HG03097 (cell line): ENCODE measurements around the gene UBR7.
"Not testable (repeated sequence)": the region's sequence is repeated elsewhere in the genome, so short reads cannot be mapped to it uniquely, and the experiment has no call there.

Experiments
- ATAC-seq: cut with Tn5 transposase; IDR thresholded peaks from one replicate; pipeline ENCODE4 v1.9.1; 2021; ENCODE audit not compliant: unreplicated experiment, low FRiP score

Gene UBR7, protein sequence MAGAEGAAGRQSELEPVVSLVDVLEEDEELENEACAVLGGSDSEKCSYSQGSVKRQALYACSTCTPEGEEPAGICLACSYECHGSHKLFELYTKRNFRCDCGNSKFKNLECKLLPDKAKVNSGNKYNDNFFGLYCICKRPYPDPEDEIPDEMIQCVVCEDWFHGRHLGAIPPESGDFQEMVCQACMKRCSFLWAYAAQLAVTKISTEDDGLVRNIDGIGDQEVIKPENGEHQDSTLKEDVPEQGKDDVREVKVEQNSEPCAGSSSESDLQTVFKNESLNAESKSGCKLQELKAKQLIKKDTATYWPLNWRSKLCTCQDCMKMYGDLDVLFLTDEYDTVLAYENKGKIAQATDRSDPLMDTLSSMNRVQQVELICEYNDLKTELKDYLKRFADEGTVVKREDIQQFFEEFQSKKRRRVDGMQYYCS

DNA sequence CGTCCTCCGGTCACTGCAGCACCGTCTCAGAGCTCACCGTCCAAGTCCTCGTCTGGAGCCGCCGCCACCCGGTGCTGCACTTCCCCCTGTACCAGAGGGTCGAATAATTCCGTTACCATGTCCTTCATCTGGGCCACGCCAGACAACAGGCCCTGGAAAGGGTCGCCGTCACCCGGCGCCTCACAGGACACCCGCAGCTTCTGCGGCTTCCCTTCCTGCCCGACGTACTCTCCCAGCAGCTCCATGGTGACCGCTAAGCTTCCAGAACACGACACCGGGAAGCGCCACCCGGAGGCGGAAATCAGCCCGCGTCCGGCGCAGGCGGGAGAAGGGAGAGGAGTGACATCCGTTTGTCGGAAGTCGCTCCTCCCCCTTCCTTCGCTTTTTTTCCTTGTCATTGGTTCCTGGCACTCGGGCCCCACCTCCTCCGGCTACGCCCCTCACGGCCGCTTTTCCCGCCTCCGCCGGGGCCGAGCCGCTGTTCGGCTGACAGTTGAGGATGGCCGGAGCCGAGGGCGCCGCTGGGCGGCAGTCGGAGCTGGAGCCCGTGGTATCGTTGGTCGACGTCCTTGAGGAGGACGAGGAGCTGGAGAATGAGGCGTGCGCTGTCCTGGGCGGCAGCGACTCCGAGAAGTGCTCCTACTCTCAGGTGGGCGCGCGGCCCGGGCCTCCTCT, at the start of gene UBR7, which contains the start of gene GON7:
UBR7 (plus strand) TSS at position 464 of the 675 bp plus-strand sequence; CDS start at position 500, 36 bp downstream.
GON7 (minus strand) TSS at position 273 of the 675 bp plus-strand sequence; CDS start at position 245, 28 bp downstream.
- ATAC-seq: peak; percentile 82

DNA sequence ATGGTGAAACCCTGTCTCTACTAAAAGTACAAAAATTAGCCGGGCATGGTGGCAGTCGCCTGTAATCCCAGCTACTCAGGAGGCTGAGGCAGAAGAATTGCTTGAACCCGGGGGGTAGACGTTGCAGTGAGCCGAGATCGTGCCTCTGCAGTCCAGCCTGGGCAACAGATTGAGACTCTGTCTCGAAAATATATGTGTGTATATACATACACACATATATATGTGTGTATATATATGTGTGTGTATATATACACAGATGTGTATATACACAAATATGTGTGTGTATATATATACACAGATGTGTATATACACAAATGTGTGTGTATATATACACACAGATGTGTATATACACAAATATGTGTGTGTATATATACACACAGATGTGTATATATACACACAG, 48.7 kb upstream of the UBR7 start:
- not testable (repeated sequence) for ATAC-seq

DNA sequence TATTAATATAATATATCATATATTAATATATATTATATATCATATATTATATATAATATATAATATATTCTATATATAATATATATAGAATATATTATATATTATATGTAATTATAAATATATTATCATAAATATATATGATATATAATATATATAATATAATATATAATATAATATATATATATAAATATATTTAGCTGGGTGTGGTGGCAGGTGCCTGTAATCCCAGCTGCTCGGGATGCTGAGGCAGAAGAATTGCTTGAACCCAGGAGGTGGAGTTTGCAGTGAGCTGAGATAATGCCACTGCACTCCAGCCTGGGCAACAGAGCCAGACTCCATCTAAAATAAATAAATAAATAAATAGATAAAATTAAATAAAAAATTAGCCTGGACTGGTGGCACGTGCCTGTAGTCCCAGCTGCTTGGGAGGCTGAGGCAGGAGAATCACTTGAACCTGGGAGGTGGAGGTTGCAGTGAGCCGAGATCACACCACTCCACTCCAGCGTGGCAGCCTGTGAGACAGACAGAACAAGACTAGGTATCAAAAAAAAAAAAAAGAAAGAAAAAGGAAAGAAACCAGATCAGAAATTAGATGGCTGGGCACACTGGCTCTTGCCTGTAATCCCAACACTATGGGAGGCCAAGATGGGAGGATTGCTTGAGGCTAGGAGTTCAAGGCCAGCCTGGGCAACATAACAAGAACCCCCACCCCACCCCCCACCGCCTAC, 47.3 kb upstream of the UBR7 start:
- ATAC-seq: not testable (repeated sequence)

DNA sequence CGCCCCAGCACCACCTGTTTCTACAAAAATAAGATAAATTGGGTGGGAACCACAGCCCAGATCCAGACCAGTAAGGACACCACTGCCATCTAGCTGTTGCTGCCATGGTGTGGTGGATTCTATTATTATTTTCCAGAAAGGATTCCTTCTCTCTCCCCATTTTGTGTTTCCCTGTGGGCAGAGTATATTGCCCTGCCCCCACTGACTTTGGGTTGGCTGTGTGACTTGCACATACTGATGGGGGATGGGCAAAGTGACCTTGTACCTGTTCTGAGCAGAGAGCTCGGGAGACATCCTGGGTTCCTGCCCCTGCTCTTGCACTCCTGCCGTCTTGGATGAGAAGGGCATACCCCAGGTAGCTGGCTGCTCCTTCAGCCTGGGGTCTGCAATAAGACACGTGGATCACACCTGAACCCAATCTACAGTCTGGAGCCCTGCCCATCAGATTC, 46.7 kb upstream of the UBR7 start:
- no peak for ATAC-seq

DNA sequence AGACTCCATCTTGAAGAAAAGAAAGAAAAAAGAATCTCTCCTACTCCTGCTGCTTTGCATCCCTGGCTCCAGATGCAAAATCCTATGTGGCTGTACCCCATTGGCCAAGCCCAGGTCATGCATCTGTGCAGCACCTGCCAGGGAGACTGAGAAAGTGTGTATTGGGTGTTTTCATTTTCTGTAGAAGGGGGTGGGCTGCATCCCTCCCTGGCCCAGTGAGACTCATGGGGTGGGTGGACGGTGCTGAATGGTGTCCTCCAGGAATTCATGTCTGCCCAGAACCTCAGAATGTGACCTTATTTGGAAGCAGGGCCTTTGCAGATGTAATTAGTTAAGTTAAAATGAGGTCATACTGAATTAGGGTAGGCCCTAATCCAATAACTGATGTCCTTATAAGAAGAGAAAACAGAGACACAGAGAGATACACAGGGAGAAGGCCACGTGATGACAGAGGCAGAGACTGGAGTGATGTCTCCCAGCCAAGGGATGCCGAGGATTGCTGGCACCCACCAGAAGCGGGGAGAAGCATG, 45.6 kb upstream of the UBR7 start:
- no peak for ATAC-seq

DNA sequence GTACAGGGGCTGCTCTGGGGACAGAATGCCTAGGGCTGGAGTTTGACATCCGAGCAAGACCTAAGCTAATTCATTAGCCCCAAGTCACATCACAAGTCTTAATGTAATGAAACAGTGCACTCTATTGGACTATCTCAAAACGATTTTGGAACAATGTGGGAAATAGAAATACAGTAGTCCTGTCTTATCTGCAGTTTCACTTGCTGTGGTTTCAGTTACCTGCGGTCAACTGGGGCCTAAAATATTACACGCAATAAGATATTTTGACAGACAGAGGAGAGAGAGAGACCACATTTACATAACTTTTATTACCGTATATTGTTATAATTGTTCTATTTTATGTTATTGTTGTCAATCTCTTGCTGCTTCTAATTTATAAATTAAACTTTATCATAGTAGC, 43.5 kb upstream of the UBR7 start:
- ATAC-seq: no peak

DNA sequence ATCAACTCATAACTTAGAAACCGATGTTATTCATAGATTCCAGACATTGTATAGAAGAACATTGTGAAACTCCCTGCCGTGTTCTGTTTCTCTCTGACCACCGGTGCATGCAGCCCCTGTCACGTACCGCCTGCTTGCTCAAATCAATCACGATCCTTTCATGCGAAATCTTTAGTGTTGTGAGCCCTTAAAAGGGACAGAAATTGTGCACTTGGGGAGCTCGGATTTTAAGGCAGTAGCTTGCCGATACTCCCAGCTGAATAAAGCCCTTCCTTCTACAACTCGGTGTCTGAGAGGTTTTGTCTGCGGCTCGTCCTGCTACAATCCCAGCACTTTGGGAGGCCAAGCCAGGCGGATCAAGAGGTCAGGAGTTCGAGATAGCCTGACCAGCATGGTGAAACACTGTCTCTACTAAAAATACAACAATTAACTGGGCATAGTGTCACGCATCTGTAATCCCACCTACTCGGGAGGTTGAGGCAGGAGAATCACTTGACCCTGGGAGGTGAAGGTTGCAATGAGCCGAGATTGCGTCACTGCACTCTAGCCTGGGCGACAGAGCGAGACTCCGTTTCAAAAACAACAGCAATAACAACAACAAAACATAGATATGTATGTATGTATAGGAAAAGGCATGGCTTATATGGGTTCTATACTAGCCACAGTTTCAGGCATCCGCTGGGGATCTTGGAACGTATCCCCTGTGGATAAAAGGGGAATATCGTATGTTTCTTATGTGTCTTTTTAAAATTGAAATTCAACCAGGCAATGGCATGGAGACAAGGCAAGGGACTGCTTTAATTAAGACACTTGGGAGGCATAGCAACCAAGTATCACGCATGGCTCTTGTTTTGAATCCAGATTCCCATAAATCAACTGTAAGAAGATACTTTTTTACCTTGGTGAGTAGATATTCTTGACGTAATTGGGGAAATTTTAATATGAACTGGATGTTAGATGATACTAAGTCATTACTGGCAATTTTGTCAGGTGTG, 41.5 kb upstream of the UBR7 start:
- ATAC-seq: not testable (repeated sequence)

DNA sequence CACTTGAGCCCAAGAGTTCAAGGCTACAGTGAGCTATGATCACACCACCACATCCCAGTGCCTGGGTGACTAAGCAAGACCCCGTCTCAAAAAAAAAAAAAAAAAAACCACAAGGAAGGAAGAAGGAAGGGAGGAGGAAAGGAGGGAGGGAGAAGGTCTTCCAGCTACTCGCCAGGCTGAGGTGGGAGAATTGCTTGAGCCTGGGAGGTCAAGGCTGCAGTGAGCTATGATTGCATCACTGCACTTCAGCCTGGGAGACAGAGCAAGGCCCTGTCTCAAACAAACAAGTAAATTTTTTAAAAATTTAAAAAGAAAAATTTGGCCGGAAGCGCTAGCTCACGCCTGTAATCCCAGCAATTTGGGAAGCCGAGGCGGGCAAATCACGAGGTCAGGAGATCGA, 38.4 kb upstream of the UBR7 start:
- not testable (repeated sequence) for ATAC-seq

DNA sequence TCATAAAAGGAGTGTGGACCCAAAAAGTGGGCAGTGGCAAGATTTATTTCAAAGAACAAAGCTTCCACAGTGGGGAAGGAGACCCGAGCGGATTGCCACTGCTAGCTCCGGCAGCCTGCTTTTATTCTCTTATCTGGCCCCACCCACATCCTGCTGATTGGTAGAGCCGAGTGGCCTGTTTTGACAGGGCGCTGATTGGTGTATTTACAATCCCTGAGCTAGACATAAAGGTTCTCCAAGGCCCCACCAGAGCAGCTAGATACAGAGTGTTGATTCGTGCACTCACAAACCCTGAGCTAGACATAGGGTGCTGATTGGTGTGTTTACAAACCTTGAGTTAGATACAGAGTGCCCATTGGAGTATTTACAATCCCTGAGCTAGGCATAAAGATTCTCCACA, 37.4 kb upstream of the UBR7 start:
- ATAC-seq: not testable (repeated sequence)

DNA sequence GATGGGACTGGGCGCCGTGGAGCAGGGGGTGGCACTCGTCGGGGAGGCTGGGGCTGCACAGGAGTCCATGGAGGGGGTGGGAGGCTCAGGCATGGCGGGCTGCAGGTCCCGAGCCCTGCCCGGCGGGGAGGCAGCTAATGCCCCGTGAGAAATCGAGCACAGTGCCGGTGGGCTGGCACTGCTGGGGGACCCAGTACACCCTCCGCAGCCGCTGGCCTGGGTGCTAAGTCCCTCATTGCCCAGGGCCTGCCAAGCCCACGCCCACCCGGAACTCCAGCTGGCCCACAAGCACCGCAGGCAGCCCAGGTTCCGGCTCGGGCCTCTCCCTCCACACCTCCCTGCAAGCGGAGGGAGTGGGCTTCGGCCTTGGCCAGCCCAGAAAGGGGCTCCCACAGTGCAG, 36.9 kb upstream of the UBR7 start:
- not testable (repeated sequence) for ATAC-seq

DNA sequence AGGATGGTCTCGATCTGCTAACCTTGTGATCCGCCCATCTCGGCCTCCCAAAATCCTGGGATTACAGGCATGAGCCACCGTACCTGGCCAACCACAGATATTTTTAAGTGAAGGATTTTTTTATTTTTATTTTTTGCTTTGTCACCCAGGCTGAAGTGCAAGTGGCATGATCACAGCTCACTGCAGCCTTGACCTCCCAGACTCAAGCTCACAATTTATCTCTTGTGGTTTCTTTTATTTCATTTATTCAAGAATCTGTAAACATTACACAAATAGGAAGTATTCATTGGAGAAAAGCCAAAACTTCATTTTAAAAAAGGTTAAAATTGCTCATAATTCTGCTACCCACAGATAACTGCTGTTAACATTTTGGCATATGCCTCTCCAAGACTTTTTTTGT, 35.7 kb upstream of the UBR7 start:
- no peak for ATAC-seq

DNA sequence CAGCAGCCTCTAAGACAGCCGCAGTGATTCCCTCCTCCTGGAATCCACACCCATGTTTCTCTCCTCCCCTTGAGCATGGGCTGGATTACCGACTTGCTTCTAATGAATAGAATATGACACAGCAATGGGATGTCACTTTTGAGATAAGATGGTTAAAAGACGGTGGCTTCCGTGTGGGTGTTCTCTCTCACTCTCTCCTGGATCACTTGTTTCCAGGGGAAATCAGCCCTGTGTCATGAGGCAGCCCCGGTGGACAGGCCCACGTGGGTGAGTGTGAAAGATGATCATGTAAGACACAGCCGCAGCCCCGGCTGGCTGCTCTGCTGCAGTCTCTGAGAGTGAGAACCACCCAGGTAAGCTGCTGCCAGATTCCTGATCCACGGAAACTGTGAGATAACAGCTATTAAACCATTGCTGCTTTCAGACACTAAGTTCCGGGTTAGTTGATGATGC, 33.1 kb upstream of the UBR7 start:
- no peak for ATAC-seq

DNA sequence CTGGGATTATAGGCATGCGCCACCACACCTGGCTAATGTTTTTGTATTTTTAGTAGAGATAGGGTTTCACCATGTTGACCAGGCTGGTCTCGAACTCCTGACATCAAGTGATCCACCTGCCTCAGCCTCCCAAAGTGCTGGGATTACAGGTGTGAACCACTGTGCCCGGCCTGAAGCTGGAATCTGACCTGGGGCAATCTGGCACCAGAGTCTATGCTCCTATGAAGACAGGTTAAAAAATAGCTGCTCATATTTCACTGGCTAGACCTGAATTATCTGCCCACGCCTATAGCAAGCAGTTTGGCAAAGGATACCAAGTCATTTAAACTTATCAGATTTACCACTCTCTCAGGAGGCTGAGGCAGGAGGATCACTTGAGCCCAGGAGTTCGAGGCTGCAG, 32.3 kb upstream of the UBR7 start:
- ATAC-seq: not testable (repeated sequence)

DNA sequence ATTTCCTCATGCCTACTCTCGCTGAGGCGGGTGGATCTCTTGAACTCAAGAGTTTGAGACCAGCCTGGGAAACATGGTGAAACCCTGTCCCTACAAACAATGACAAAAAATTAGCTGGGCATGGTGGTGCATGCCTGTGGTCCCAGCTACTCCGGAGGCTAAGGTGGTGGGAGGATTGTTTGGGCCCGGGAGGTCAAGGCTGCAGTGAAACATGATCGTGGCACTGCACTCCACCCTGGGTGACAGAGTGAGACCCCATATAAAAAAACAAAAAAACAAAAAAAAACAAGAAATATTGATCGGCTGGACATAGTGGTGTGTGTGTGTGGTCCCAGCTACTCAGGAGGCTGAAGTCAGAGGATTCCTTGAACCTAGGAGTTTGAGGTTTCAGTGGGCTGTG, 31.6 kb upstream of the UBR7 start:
- no peak for ATAC-seq

DNA sequence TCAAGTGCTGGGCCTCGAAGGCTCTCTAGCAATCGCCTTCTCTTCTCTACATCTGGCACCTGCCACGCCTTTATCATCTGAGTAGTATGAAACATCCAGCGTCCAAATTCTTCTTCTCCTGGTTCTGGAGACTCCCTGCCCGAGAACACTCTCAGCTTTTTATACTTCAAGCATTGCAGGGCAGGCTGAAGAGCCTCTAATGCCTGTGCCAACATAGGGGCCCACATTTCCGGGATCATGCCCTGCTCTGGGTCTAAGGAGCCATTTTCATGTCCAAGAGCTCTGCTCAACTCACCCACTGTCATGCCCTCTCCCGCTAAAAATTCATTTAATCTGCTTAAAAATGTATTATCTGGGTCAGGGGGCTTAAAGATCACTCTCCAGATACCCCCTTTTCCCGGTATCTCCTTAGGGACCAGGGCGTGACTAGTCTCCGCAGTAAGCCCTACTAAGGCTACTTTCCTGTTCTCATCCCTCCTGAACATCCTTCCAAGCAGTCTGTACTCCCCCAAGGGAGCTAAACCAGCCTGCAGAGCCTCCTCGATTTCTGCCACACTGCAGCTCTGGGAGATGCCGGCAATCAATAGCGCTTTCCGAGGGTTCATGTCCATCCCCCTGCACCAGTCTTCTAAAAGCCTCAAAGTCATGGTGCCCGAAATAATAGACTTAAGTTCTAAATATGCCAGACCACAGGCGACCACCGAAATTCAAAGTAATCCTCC, 23.3 kb upstream of the UBR7 start:
- no peak for ATAC-seq

DNA sequence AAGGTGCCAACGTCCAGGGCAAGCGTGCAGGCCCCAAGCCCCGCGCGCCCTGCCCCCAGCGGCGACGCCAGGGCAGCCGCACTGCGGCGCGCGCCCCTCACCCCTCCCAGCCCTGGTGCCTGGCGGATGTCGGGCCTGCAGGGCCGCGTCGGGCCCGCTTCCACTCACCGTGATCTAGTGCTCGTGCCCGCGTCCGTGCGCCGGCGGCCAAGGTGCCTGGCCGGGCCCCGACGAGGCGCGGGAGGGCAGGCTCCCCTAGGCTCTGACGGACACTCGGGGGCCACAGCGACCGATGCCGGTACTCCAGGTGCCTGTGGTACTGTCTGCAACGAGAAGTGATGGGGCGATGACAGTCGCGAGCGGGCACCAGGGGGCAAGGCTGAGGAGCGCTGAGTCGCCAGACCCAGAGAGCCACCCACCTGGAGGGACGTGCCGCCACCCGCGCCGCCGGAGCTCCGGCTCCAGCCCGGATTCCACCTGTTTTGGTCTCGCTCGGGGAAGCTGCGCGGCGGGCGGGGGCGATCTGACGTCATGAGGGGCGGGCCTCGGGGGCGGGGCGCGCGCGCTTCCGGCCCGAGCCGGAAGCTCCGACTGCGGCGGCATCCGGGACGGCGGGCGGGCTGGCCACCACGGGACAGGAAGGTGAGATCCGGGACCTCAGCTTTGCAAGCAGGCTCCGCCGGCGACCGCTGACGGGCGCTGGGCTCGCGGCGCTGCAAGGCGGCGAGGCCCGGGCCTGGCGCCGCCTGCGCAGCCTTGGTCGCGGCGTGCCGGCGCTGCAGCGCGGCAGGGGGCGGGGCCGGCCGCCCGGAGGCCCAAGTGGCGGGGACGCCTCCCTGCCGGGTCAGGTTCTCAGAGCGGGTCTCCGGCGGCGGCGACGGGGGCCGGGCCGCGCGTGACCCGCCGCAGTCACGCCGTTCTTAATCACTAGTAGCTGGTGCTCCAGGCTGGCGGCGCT, 22.4 kb upstream of the UBR7 start, which contains the start of the genes LYSET and MOAP1:
LYSET (plus strand) TSS at position 927 of the 958 bp plus-strand sequence. CDS start 89 bp downstream, outside the sequence.
MOAP1 (minus strand) TSS at position 507 of the 958 bp plus-strand sequence. CDS start 655 bp downstream, outside the sequence.
- ATAC-seq: peak; percentile 78

DNA sequence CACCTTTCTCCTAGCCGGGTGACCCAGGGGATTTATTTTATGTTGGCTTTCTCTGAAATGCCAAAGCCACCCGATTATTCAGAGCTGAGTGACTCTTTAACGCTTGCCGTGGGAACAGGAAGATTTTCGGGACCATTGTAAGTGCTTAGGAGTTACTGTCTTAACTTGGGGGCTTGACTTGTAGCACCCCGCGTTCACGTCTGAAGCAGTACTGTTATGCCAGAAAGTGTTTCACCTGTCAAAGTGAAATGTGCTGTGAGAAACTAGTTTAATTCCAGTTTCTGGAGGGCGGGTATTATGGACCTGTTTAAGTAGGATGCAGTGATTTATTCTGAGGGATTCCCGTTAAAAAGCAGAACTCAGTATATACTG, 21.7 kb upstream of the UBR7 start:
- peak; percentile 4 for ATAC-seq
